ENCODE results near the gene MAP3K9.

DNA sequence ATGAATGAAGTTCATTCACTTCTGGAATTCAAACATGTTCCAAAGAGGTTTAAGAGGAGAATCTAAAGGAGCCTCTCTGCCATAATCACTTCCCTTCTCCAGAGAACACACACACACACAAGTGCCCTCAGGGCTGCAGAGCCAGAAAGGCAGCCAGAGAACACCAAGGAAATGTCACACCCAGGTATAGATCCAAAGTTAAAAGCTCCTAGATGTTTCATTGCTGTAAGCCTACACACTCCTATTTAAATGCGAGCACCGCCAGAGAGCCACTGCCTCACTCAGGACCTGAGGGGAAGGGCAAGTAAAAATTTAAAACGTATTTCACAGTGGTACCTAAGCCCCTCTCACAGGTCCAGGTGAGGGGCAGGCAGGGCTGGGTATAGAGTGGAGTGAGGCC lies 85.2 kb downstream of the MAP3K9 start:
- TF ChIP-seq POLR2A (IDR thresholded peaks at IDR 0.05) (no peak), EP300 (IDR thresholded peaks at IDR 0.05) (no peak)
- TF ChIP-seq, protein P1, sequence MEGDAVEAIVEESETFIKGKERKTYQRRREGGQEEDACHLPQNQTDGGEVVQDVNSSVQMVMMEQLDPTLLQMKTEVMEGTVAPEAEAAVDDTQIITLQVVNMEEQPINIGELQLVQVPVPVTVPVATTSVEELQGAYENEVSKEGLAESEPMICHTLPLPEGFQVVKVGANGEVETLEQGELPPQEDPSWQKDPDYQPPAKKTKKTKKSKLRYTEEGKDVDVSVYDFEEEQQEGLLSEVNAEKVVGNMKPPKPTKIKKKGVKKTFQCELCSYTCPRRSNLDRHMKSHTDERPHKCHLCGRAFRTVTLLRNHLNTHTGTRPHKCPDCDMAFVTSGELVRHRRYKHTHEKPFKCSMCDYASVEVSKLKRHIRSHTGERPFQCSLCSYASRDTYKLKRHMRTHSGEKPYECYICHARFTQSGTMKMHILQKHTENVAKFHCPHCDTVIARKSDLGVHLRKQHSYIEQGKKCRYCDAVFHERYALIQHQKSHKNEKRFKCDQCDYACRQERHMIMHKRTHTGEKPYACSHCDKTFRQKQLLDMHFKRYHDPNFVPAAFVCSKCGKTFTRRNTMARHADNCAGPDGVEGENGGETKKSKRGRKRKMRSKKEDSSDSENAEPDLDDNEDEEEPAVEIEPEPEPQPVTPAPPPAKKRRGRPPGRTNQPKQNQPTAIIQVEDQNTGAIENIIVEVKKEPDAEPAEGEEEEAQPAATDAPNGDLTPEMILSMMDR (IDR thresholded peaks at IDR 0.05) = no peak

Data from stomach (tissue), 4 donors.